ENCODE data around the gene NTN3.
"Not testable (repeated sequence)": the region's sequence is repeated elsewhere in the genome, so short reads cannot be mapped to it uniquely, and the experiment has no call there.

NTN3 gene

DNA sequence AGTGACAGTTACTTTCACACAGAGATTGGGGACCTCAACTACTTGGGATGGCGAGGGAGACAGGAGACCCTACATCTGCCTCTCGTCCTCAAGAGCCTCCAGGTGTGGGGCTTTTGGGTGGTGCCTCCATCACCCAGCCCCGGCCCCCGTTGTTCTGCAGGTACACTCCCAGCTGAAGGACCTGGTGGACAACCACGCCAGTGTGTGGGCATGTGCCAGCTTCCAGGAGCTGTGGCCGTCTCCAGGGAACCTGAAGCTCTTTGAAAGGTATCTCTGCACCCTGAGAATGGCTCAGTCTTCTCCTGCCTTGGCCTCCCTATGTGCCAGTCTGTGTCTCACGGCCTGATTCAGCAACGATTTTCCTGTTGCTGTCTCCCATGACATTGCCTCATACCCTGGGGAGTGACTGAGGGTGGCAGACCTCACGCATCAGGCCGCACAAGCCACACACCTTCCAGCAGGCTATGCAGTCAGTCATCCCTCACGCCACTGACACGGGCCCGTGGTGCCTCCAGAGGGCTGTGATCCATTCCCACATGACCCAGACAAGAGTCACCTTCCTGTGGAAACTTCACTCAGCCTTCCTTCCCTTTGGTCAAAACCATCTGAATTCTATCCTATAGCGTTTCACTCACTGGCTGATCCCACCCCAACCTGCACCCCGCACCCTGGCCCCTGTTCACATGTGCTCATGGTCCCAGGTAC lies 38.1 kb upstream of the NTN3 start:
- Mint-ChIP-seq H3K36me3 (peaks cover 19% of the 10 kb centered on the region), H3K4me3 (no peak overlapping the region), H3K27me3 (no peaks in the 10 kb centered on the region), H3K9me3 (no peaks in the 10 kb centered on the region), H3K27ac (no peak overlapping the region), H3K4me1 (peaks cover 19% of the 10 kb centered on the region)
- ATAC-seq = no peak

- ATAC-seq, H3K9me3 Mint-ChIP-seq, H3K27me3 Mint-ChIP-seq, H3K4me3 Mint-ChIP-seq, H3K27ac Mint-ChIP-seq: not testable (repeated sequence)
- Mint-ChIP-seq H3K4me1 (peaks cover 17% of the 10 kb centered on the region), H3K36me3 (peaks cover 25% of the 10 kb centered on the region)
Observed at GRCh38 chr16:2435236-2435635, 35.9 kb upstream of the NTN3 start.

GRCh38 chr16:2436110-2436509 lies 35.0 kb upstream of the NTN3 start:
- H3K4me1 Mint-ChIP-seq = peaks cover 15% of the 10 kb centered on the region
- H3K4me3 Mint-ChIP-seq = no peak overlapping the region
- no peaks in the 10 kb centered on the region for H3K9me3 Mint-ChIP-seq
- no peak overlapping the region for H3K27ac Mint-ChIP-seq
- peaks cover 25% of the 10 kb centered on the region for H3K36me3 Mint-ChIP-seq
- ATAC-seq = no peak
- no peaks in the 10 kb centered on the region for H3K27me3 Mint-ChIP-seq

GRCh38 chr16:2437032-2437790 lies 33.9 kb upstream of the NTN3 start:
- H3K9me3 Mint-ChIP-seq = no peaks in the 10 kb centered on the region
- peaks cover 15% of the 10 kb centered on the region for H3K4me1 Mint-ChIP-seq
- no peaks in the 10 kb centered on the region for H3K27me3 Mint-ChIP-seq
- no peak overlapping the region for H3K4me3 Mint-ChIP-seq
- no peak for ATAC-seq
- H3K27ac Mint-ChIP-seq = no peak overlapping the region
- H3K36me3 Mint-ChIP-seq = peaks cover 25% of the 10 kb centered on the region

GRCh38 chr16:2438121-2438520 lies 33.0 kb upstream of the NTN3 start:
- Mint-ChIP-seq H3K9me3 (no peaks in the 10 kb centered on the region), H3K4me1 (peaks cover 15% of the 10 kb centered on the region), H3K27me3 (no peaks in the 10 kb centered on the region), H3K36me3 (peaks cover 22% of the 10 kb centered on the region), H3K27ac (no peak overlapping the region), H3K4me3 (no peak overlapping the region)
- ATAC-seq = no peak

- no peak for ATAC-seq
Observed at GRCh38 chr16:2439598-2439997, 31.5 kb upstream of the NTN3 start.

GRCh38 chr16:2441143-2441804 lies 29.8 kb upstream of the NTN3 start:
- H3K27me3 Mint-ChIP-seq, H3K4me3 Mint-ChIP-seq, H3K9me3 Mint-ChIP-seq, ATAC-seq, H3K27ac Mint-ChIP-seq: not testable (repeated sequence)
- H3K36me3 Mint-ChIP-seq = peaks cover 19% of the 10 kb centered on the region
- peaks cover 15% of the 10 kb centered on the region for H3K4me1 Mint-ChIP-seq

More at GRCh38 chr16:2439598-2439997, 31.5 kb upstream of the NTN3 start:
- no peaks in the 10 kb centered on the region for H3K27me3 Mint-ChIP-seq
- no peaks in the 10 kb centered on the region for H3K9me3 Mint-ChIP-seq
- H3K27ac Mint-ChIP-seq = peak overlapping the region; percentile 58
- no peak overlapping the region for H3K4me3 Mint-ChIP-seq
- peaks cover 15% of the 10 kb centered on the region for H3K4me1 Mint-ChIP-seq
- H3K36me3 Mint-ChIP-seq = peaks cover 14% of the 10 kb centered on the region

DNA sequence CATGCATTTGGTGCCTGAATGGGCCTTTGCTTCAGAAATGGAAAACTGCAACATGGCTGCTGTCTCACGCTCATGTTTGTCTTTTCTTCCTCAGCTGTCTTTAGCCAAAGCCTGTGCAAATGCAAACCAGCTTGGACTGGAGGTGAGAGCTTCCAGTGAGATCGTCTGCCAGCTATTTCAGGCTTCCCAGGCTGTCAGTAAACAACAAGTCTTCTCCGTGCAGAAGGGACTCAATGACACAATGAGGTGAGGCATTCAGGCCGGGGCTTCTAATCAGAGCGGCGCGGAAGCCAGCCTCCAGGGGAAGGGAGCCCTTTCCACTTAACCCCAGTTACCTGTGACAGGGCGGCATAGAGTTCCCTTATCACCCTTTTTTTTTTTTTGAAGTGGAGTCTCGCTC lies 27.5 kb upstream of the NTN3 start:
- Mint-ChIP-seq H3K9me3 (no peaks in the 10 kb centered on the region), H3K4me3 (no peak overlapping the region), H3K27me3 (no peaks in the 10 kb centered on the region), H3K27ac (no peak overlapping the region), H3K4me1 (peaks cover 15% of the 10 kb centered on the region), H3K36me3 (peaks cover 25% of the 10 kb centered on the region)
- ATAC-seq = no peak

DNA sequence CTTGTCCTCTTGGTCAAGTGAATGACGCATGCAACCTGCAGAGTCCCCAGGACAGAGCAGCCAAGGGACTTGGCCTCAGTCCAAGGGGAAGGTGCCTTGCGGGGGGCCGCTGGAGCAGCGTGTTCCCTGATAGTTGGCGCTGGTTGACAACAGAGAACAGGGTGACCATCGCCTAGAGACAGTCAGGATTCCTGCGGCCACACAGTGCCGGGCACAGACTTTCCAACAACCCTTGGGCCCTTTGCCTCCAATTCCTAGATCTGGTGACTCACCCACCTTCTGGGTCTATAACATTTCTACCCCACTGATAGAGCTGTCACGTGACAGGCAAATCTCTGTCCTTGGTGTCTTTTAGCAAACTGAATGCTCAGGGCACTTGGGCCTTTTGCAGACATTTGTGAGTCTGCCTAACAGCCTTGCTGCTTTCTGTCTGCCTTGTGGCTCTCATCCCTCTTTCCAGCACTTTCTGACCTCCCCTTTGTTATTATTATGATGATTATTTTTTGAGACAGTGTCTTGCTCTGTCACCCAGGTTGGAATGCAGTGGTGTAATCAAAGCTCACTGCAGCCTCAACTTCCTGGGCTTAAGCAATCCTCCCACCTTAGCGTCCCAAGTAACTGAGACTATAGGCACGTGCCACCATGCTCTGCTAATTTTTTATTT lies 23.0 kb upstream of the NTN3 start:
- no peaks in the 10 kb centered on the region for H3K9me3 Mint-ChIP-seq
- no peak for ATAC-seq
- no peak overlapping the region for H3K4me3 Mint-ChIP-seq
- no peaks in the 10 kb centered on the region for H3K27me3 Mint-ChIP-seq
- no peaks in the 10 kb centered on the region for H3K4me1 Mint-ChIP-seq
- H3K27ac Mint-ChIP-seq = no peak overlapping the region
- H3K36me3 Mint-ChIP-seq = peaks cover 26% of the 10 kb centered on the region

DNA sequence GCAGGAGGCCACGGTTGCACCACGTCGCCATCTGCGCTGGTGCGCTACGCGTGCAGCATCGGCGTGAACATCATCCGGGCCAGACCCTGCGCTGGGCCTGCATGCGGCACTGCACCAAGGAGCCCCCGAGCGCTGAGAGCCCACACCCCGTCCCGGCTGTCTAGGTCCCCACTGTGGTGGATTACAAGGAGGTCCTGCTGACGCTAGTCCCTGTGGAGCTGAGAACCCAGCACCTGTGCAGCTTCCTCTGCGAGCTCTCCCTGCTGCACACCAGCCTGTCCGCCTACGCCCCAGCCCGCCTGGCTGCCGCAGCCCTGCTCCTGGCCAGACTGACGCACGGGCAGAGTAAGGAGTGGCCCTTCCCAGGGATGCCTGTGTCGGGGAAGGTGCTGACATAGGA lies 22.0 kb upstream of the NTN3 start:
- no peaks in the 10 kb centered on the region for H3K9me3 Mint-ChIP-seq
- ATAC-seq = no peak
- no peaks in the 10 kb centered on the region for H3K4me1 Mint-ChIP-seq
- no peak overlapping the region for H3K27ac Mint-ChIP-seq
- peaks cover 35% of the 10 kb centered on the region for H3K36me3 Mint-ChIP-seq
- H3K27me3 Mint-ChIP-seq = no peaks in the 10 kb centered on the region
- no peak overlapping the region for H3K4me3 Mint-ChIP-seq

DNA sequence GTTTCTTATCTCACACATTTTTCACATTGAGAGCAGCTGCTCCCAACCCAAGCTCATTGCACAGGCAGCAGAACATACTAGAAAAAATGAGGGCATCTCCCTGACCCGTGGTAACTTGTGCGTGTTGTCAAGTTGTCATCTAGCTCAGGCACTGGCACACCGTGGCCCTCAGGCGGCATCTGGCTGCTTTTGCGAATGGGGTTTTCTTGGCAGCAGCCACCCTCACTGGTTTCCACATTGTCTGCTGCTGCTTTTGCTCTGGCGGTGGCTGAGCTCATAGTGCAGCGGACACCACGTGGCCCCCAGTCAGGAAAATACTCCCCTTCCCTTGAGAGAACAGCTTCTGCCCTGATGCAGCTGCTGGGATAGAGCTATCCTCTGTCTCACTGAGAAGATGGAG lies 20.6 kb upstream of the NTN3 start:
- Mint-ChIP-seq H3K4me3 (no peak overlapping the region), H3K4me1 (no peaks in the 10 kb centered on the region), H3K36me3 (peaks cover 32% of the 10 kb centered on the region), H3K27me3 (no peaks in the 10 kb centered on the region), H3K9me3 (no peaks in the 10 kb centered on the region), H3K27ac (no peak overlapping the region)
- ATAC-seq = no peak

DNA sequence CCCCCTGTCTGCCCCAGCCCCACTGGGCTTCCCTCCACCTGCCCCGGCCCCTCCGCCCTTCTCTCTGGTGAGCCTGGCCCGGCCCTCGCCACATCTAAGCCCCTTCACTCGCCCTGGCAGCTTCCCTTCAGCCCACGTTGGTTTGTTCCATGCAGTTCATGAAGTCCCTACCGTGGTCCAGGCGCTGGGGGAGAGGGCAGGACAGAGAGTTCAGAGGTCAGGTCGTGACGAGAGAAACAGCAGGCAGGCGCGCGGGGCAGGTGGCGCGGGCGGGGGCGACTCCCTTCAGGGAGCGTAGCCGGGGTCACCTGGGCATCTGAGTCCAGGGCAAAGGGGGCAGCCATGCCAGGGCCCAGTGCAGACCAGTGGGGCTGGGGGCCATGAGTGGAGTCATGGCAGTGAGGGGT lies 20.1 kb upstream of the NTN3 start:
- no peak overlapping the region for H3K4me3 Mint-ChIP-seq
- no peaks in the 10 kb centered on the region for H3K9me3 Mint-ChIP-seq
- no peaks in the 10 kb centered on the region for H3K4me1 Mint-ChIP-seq

GRCh38 chr16:2451851-2452320 lies 19.2 kb upstream of the NTN3 start:
- no peaks in the 10 kb centered on the region for H3K4me1 Mint-ChIP-seq
- ATAC-seq = no peak
- no peaks in the 10 kb centered on the region for H3K27me3 Mint-ChIP-seq
- H3K27ac Mint-ChIP-seq = no peak overlapping the region
- peaks cover 34% of the 10 kb centered on the region for H3K36me3 Mint-ChIP-seq
- no peak overlapping the region for H3K4me3 Mint-ChIP-seq
- H3K9me3 Mint-ChIP-seq = no peaks in the 10 kb centered on the region

More for the DNA sequence above, 20.1 kb upstream of the NTN3 start:
- peak; percentile 25 for ATAC-seq
- Mint-ChIP-seq H3K27ac (no peak overlapping the region), H3K36me3 (peaks cover 34% of the 10 kb centered on the region), H3K27me3 (no peaks in the 10 kb centered on the region)

DNA sequence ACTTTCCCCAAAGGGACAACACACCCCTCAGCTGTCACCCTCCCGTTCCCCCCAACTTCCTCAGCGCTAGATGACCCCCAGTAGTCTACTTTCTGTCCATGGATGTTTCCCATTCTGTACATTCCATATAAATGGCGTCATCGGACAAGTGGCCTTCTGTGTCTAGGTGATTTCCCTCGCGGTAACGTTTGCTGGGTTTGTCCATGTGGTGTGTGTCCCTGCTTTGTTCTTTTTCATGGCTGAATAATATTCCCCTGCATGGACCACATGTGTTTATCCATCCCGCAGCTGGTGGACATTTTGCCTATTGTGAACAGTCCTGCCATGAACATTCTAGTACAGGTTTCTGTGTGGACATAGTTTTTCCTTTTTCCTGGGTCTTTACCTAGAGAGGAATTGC lies 18.4 kb upstream of the NTN3 start:
- H3K27ac Mint-ChIP-seq = no peak overlapping the region
- no peak for ATAC-seq
- no peaks in the 10 kb centered on the region for H3K9me3 Mint-ChIP-seq
- H3K27me3 Mint-ChIP-seq = no peaks in the 10 kb centered on the region
- H3K4me1 Mint-ChIP-seq = no peaks in the 10 kb centered on the region
- H3K4me3 Mint-ChIP-seq = no peak overlapping the region
- H3K36me3 Mint-ChIP-seq = peaks cover 34% of the 10 kb centered on the region
